MM.1S (cell line): ENCODE data around the gene PELI1.

Source experiments
- DNase-seq: peaks from one replicate; pipeline ENCODE4 v3.0.0-alpha.2; 2015
- H2AFZ ChIP-seq: fragments of 300-600 bp; sonication (generic); 2 replicates; pipeline ENCODE4 v1.6.0; 2016; ENCODE audit warnings: antibody characterized with exemption, low read length
- H3F3A ChIP-seq: fragments of 300-600 bp; sonication (generic); 2 replicates; pipeline ENCODE4 v1.6.1; 2016; ENCODE audit warnings: mild to moderate bottlenecking, antibody characterized with exemption, low read length, moderate library complexity, mixed read lengths; ENCODE audit not compliant: insufficient read depth
- H3K27ac ChIP-seq: fragments of 300-600 bp; sonication (generic); 2 replicates; pipeline ENCODE4 v1.5.1; 2016; ENCODE audit warnings: mild to moderate bottlenecking, low read length
- H3K27me3 ChIP-seq: fragments of 300-600 bp; sonication (generic); replicated peaks from 2 replicates; pipeline ENCODE4 v1.6.0; 2016; ENCODE audit warnings: low read length; ENCODE audit not compliant: insufficient read depth
- H3K36me3 ChIP-seq: fragments of 300-600 bp; sonication (generic); replicated peaks from 2 replicates; pipeline ENCODE4 v1.6.1; 2016; ENCODE audit warnings: mild to moderate bottlenecking, low read length, mixed read lengths; ENCODE audit not compliant: insufficient read depth
- H3K4me1 ChIP-seq: fragments of 300-600 bp; sonication (generic); 2 replicates; pipeline ENCODE4 v1.6.1; 2016; ENCODE audit warnings: low read length, mixed read lengths
- H3K4me2 ChIP-seq: fragments of 300-600 bp; sonication (generic); 2 replicates; pipeline ENCODE4 v1.6.0; 2016; ENCODE audit warnings: low read depth, low read length
- H3K4me3 ChIP-seq: fragments of 300-600 bp; sonication (generic); 2 replicates; pipeline ENCODE4 v1.5.1; 2016; ENCODE audit warnings: low read length, mixed read lengths
- H3K79me2 ChIP-seq: fragments of 300-600 bp; sonication (generic); 2 replicates; pipeline ENCODE4 v1.6.1; 2016; ENCODE audit warnings: mixed run types, low read length, mixed read lengths
- H3K9ac ChIP-seq: fragments of 300-600 bp; sonication (generic); 2 replicates; pipeline ENCODE4 v1.6.1; 2016; ENCODE audit warnings: low read length, mixed read lengths
- H3K9me2 ChIP-seq: fragments of 300-600 bp; sonication (generic); replicated peaks from 2 replicates; pipeline ENCODE4 v1.6.1; 2016; ENCODE audit warnings: mild to moderate bottlenecking, low read length, mixed read lengths; ENCODE audit not compliant: insufficient read depth
- H3K9me3 ChIP-seq: fragments of 300-600 bp; sonication (generic); replicated peaks from 2 replicates; pipeline ENCODE4 v1.6.1; 2016; ENCODE audit warnings: mild to moderate bottlenecking, low read length, mixed read lengths; ENCODE audit not compliant: insufficient read depth
- H4K20me1 ChIP-seq: fragments of 300-600 bp; sonication (generic); 2 replicates; pipeline ENCODE4 v1.6.1; 2016; ENCODE audit warnings: mild to moderate bottlenecking, low read length, moderate library complexity, mixed read lengths; ENCODE audit not compliant: insufficient read depth
- CTCF ChIP-seq: fragments of 300-600 bp; sonication (generic); IDR thresholded peaks from 2 replicates; pipeline ENCODE4 v1.5.1; 2016; ENCODE audit warnings: antibody characterized with exemption, low read length, mixed read lengths
- EZH2 ChIP-seq: fragments of 300-600 bp; sonication (generic); optimal IDR thresholded peaks from 2 replicates; pipeline ENCODE3; 2017; ENCODE audit warnings: low read depth, mild to moderate bottlenecking, antibody characterized with exemption, low read length, mixed read lengths
- EZH2phosphoT487 ChIP-seq: fragments of 300-600 bp; sonication (generic); IDR thresholded peaks from 2 replicates; pipeline ENCODE4 v1.6.1; 2018; ENCODE audit warnings: antibody characterized with exemption, low read length

Gene PELI1

GRCh38 chr2:64123740-64124139 is 20.5 kb downstream of the PELI1 start:
- 0 out of 2 replicates have a peak, but pooled peaks cover 5% of the 10 kb centered on the region for H4K20me1 ChIP-seq
- no peaks in the 10 kb centered on the region for H3F3A ChIP-seq
- no peak for DNase-seq
- H3K4me3 ChIP-seq = no peak overlapping the region
- no peak overlapping the region for H2AFZ ChIP-seq
- H3K4me1 ChIP-seq = no peaks in the 10 kb centered on the region
- H3K79me2 ChIP-seq = peaks cover 96% of the 10 kb centered on the region
- no peaks in the 10 kb centered on the region for H3K9me2 ChIP-seq
- H3K9ac ChIP-seq = no peak overlapping the region
- H3K4me2 ChIP-seq = no peak overlapping the region
- no peaks in the 10 kb centered on the region for H3K9me3 ChIP-seq
- H3K27ac ChIP-seq = no peak overlapping the region
- no peaks in the 10 kb centered on the region for H3K27me3 ChIP-seq
- no peak for TF ChIP-seq CTCF
- TF ChIP-seq EZH2 = no peak
- H3K36me3 ChIP-seq = no peaks in the 10 kb centered on the region

GRCh38 chr2:64122358-64122757 is 21.9 kb downstream of the PELI1 start:
- Histone ChIP-seq H3K4me2 (no peak overlapping the region), H4K20me1 (no peaks in the 10 kb centered on the region), H3F3A (no peaks in the 10 kb centered on the region), H3K9ac (no peak overlapping the region), H3K4me1 (no peaks in the 10 kb centered on the region), H3K36me3 (no peaks in the 10 kb centered on the region), H3K9me2 (no peaks in the 10 kb centered on the region), H3K9me3 (no peaks in the 10 kb centered on the region), H3K27ac (no peak overlapping the region), H3K79me2 (peaks cover 97% of the 10 kb centered on the region), H3K4me3 (no peak overlapping the region), H3K27me3 (no peaks in the 10 kb centered on the region), H2AFZ (no peak overlapping the region)
- no peak for DNase-seq
- no peak for TF ChIP-seq EZH2phosphoT487
- no peak for TF ChIP-seq CTCF
- no peak for TF ChIP-seq EZH2

GRCh38 chr2:64120928-64121327 is 23.3 kb downstream of the PELI1 start:
- no peak overlapping the region for H3K4me3 ChIP-seq
- no peak for DNase-seq

More at GRCh38 chr2:64120928-64121327, 23.3 kb downstream of the PELI1 start:
- Histone ChIP-seq H4K20me1 (no peaks in the 10 kb centered on the region), H3K4me1 (no peaks in the 10 kb centered on the region), H3F3A (no peaks in the 10 kb centered on the region), H3K9me2 (no peaks in the 10 kb centered on the region), H3K9ac (no peak overlapping the region), H3K27me3 (no peaks in the 10 kb centered on the region), H3K79me2 (peaks cover 97% of the 10 kb centered on the region), H3K9me3 (no peaks in the 10 kb centered on the region), H3K36me3 (no peaks in the 10 kb centered on the region), H3K27ac (no peak overlapping the region), H2AFZ (no peak overlapping the region), H3K4me2 (no peak overlapping the region)
- TF ChIP-seq CTCF (no peak), EZH2 (no peak), EZH2phosphoT487 (no peak)
